Stimulated activated CD8-positive, alpha-beta memory T cell treated with anti-CD3 and anti-CD28 coated beads, Interleukin-2, amount 100 ng/mL, for 48 hours (primary cell): Measurements from ENCODE around the gene GCK.

Experiments used
- DNase-seq, 2 donors: peaks; one replicate each; pipeline ENCODE4 v3.0.0-alpha.2; 2020; ENCODE audit warnings: low read depth in 2 of 2

GCK gene

GRCh38 chr7:44117801-44118429 is 71.3 kb downstream of the GCK start:
- no peak for DNase-seq

- DNase-seq: no peak
Observed at GRCh38 chr7:44116789-44117666, 72.2 kb downstream of the GCK start.

GRCh38 chr7:44116087-44116788 is 73.0 kb downstream of the GCK start:
- no peak for DNase-seq

- DNase-seq: no peak
Observed at GRCh38 chr7:44114586-44115310, 74.5 kb downstream of the GCK start.

- DNase-seq: no peak
Observed at GRCh38 chr7:44113764-44114354, 75.4 kb downstream of the GCK start.

- DNase-seq: no peak
Observed at GRCh38 chr7:44112997-44113763, 76.1 kb downstream of the GCK start.

GRCh38 chr7:44112231-44112996 is 76.8 kb downstream of the GCK start:
- no peak for DNase-seq

- no peak for DNase-seq
Observed at GRCh38 chr7:44111761-44112160, 77.5 kb downstream of the GCK start.

- DNase-seq: no peak
Observed at GRCh38 chr7:44110719-44111635, 78.3 kb downstream of the GCK start.

GRCh38 chr7:44109991-44110390 is 79.2 kb downstream of the GCK start:
- no peak for DNase-seq

GRCh38 chr7:44108768-44109750 is 80.2 kb downstream of the GCK start:
- DNase-seq: no peak

- no peak for DNase-seq
Observed at GRCh38 chr7:44107961-44108767, 81.1 kb downstream of the GCK start.

GRCh38 chr7:44107116-44107960 is 81.9 kb downstream of the GCK start:
- no peak for DNase-seq

GRCh38 chr7:44106311-44107065 is 82.8 kb downstream of the GCK start:
- no peak for DNase-seq

- no peak for DNase-seq
Observed at GRCh38 chr7:44105832-44106231, 83.4 kb downstream of the GCK start.
